ENCODE measurements around the gene R3HDM2. TPM values are rescaled to one million over a fixed set of nuclear protein-coding genes. Genes with fewer than 3 reads are reported as not detected.

R3HDM2 gene
- total RNA-seq, 2 experiments from 2014 or later = 25.8 to 47.2 TPM

DNA sequence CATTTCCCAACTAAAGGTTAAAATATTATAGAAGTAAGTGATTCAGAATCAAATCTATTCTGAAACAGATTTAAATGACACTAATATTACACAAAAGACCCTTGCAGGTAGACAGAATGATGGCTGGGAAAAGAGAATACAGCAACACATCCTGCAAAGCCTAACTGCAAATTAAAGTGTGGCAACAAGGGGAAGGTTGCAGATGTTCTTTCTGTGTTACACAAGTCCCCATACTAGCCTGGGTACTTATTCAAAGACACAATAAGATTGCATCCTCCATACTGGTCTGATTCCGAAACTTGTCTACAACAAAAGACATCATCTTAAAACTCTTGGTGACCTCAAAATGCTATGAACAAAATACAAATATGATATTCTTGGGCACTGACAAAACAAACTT is 50.5 kb downstream of the R3HDM2 start:
- no peak overlapping the region for H2AFZ ChIP-seq (ENCODE audit: low read length)
- H3K4me1 ChIP-seq (ENCODE audit: insufficient read depth, low read length, poor library complexity, severe bottlenecking) = no peaks in the 10 kb centered on the region
- TSS peak; percentile 17 for BruUV-seq (replicated peaks)
- H3K27ac ChIP-seq (ENCODE audit: low read depth, low read length, poor library complexity, severe bottlenecking) = no peak overlapping the region
- H3K79me2 ChIP-seq (ENCODE audit: insufficient read depth, low read depth, low read length) = no peaks in the 10 kb centered on the region
- H3K9me3 ChIP-seq (ENCODE audit: low read length) = no peaks in the 10 kb centered on the region
- ChIA-PET POLR2A (interaction anchor here (1.0 to 2.0 kb wide), 2 partner anchors 9 to 41 kb away, joined by 3 to 5 read pairs; no protein-coding TSS in a partner anchor), CTCF (ENCODE audit: unreplicated experiment) (no interaction called here)
- intact Hi-C loops (cut with micrococcal nuclease; ENCODE audit: unreplicated experiment) = no loop called here
- peaks cover 4% of the 10 kb centered on the region; the same call in 1 of the 2 replicates for H3K36me3 ChIP-seq (ENCODE audit: insufficient read depth, low read length)
- H4K20me1 ChIP-seq (ENCODE audit: insufficient read depth, low read length) = no peaks in the 10 kb centered on the region
- H3K9me2 ChIP-seq (ENCODE audit: insufficient read depth, low read length) = no peaks in the 10 kb centered on the region
- no peak for DNase-seq (ENCODE audit: low spot score)
- TF ChIP-seq CTCF (conservative IDR thresholded peaks at IDR 0.05; ENCODE audit: low read length) (no peak), EZH2phosphoT487 (IDR thresholded peaks at IDR 0.05; ENCODE audit: borderline replicate concordance, low read depth, low read length) (no peak)
- no peak overlapping the region for H3K4me3 ChIP-seq (ENCODE audit: low read depth, low read length, poor library complexity, severe bottlenecking)
- no peak overlapping the region for H3K4me2 ChIP-seq (ENCODE audit: low read length)

- POLR2A ChIA-PET = no interaction called here
- no peaks in the 10 kb centered on the region for H3K9me3 ChIP-seq (ENCODE audit: low read length)
- peaks cover 4% of the 10 kb centered on the region; the same call in 1 of the 2 replicates for H3K36me3 ChIP-seq (ENCODE audit: insufficient read depth, low read length)
- no peak overlapping the region for H2AFZ ChIP-seq (ENCODE audit: low read length)
- CTCF ChIA-PET (ENCODE audit: unreplicated experiment) = no interaction called here
- no peak overlapping the region for H3K27ac ChIP-seq (ENCODE audit: low read depth, low read length, poor library complexity, severe bottlenecking)
- TF ChIP-seq CTCF (conservative IDR thresholded peaks at IDR 0.05; ENCODE audit: low read length) (no peak), EZH2phosphoT487 (IDR thresholded peaks at IDR 0.05; ENCODE audit: borderline replicate concordance, low read depth, low read length) (no peak)
- H4K20me1 ChIP-seq (ENCODE audit: insufficient read depth, low read length) = no peaks in the 10 kb centered on the region
- no peak overlapping the region for H3K4me2 ChIP-seq (ENCODE audit: low read length)
- intact Hi-C loops (cut with micrococcal nuclease; ENCODE audit: unreplicated experiment) = no loop called here
- no peaks in the 10 kb centered on the region for H3K79me2 ChIP-seq (ENCODE audit: insufficient read depth, low read depth, low read length)
- no peaks in the 10 kb centered on the region for H3K9me2 ChIP-seq (ENCODE audit: insufficient read depth, low read length)
- no peak for DNase-seq (ENCODE audit: low spot score)
- H3K4me1 ChIP-seq (ENCODE audit: insufficient read depth, low read length, poor library complexity, severe bottlenecking) = no peaks in the 10 kb centered on the region
- no TSS peak for BruUV-seq (replicated peaks)
- no peak overlapping the region for H3K4me3 ChIP-seq (ENCODE audit: low read depth, low read length, poor library complexity, severe bottlenecking)
Observed at GRCh38 chr12:57377103-57377840, 53.6 kb downstream of the R3HDM2 start.

- TF ChIP-seq EZH2phosphoT487 (IDR thresholded peaks at IDR 0.05; ENCODE audit: borderline replicate concordance, low read depth, low read length) = no peak
- TF ChIP-seq CTCF (conservative IDR thresholded peaks at IDR 0.05; ENCODE audit: low read length) = no peak
- CTCF ChIA-PET (ENCODE audit: unreplicated experiment) = no interaction called here
- H3K9me2 ChIP-seq (ENCODE audit: insufficient read depth, low read length) = no peaks in the 10 kb centered on the region
- no peak overlapping the region for H3K27ac ChIP-seq (ENCODE audit: low read depth, low read length, poor library complexity, severe bottlenecking)
- intact Hi-C loops (cut with micrococcal nuclease; ENCODE audit: unreplicated experiment) = no loop called here
- H4K20me1 ChIP-seq (ENCODE audit: insufficient read depth, low read length) = no peaks in the 10 kb centered on the region
- no TSS peak for BruUV-seq (replicated peaks)
- POLR2A ChIA-PET = interaction anchor here (0.6 kb wide), 1 partner anchor 42 kb away, joined by 3 read pairs; no protein-coding TSS in a partner anchor
- DNase-seq (ENCODE audit: low spot score) = no peak
- H3K36me3 ChIP-seq (ENCODE audit: insufficient read depth, low read length) = peaks cover 9% of the 10 kb centered on the region
- H2AFZ ChIP-seq (ENCODE audit: low read length) = no peak overlapping the region
- no peaks in the 10 kb centered on the region for H3K4me1 ChIP-seq (ENCODE audit: insufficient read depth, low read length, poor library complexity, severe bottlenecking)
- H3K79me2 ChIP-seq (ENCODE audit: insufficient read depth, low read depth, low read length) = no peaks in the 10 kb centered on the region
- H3K4me2 ChIP-seq (ENCODE audit: low read length) = no peak overlapping the region
- no peaks in the 10 kb centered on the region for H3K9me3 ChIP-seq (ENCODE audit: low read length)
- no peak overlapping the region for H3K4me3 ChIP-seq (ENCODE audit: low read depth, low read length, poor library complexity, severe bottlenecking)
Observed at GRCh38 chr12:57372233-57372632, 58.6 kb downstream of the R3HDM2 start.
